Sigmoid colon (tissue), 4 donors: ENCODE measurements around the gene ANO9.

Experiments used
- EP300 ChIP-seq, 4 donors: sonication (generic); formaldehyde crosslinking; IDR thresholded peaks; one replicate each; pipeline ENCODE4 v1.6.1; 2017; ENCODE audit warnings: antibody characterized with exemption in 4 of 4
- TF ChIP-seq, protein P1 (sequence below), 4 experiments: fragments of 450-650 bp in 3 of 4; fragments of 200-600 bp in 1 of 4; IDR thresholded peaks; one replicate each; pipeline ENCODE4 v1.5.1; 2016 to 2019; ENCODE audit warnings: antibody characterized with exemption in 4 of 4, mild to moderate bottlenecking in 3 of 4, moderate library complexity in 2 of 4

DNA sequence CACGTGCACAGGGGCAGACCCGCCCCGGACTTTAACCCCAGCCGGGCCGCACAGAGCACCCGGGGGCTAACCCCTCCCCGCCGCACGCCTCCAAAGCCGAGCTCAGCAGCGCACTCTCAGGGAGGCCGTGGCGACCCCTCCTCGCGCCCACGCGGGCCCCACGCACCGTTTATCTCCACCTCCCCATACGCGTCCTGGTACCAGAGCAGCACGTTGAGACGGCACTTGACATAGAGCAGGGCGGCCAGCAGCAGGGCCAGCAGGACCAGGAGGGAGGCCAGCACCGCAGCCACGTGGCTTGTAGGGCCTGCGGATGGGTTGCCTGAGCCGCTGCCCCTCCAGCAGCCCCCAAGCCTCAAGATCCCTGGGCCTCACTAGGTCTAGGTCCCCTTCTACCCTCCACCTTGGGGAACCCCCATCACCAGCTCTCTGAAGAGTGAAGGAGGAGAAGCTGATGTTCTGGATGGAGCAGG is 34.1 kb downstream of the ANO9 start:
- no peak for TF ChIP-seq EP300 (IDR thresholded peaks at IDR 0.05)
- TF ChIP-seq, protein P1, sequence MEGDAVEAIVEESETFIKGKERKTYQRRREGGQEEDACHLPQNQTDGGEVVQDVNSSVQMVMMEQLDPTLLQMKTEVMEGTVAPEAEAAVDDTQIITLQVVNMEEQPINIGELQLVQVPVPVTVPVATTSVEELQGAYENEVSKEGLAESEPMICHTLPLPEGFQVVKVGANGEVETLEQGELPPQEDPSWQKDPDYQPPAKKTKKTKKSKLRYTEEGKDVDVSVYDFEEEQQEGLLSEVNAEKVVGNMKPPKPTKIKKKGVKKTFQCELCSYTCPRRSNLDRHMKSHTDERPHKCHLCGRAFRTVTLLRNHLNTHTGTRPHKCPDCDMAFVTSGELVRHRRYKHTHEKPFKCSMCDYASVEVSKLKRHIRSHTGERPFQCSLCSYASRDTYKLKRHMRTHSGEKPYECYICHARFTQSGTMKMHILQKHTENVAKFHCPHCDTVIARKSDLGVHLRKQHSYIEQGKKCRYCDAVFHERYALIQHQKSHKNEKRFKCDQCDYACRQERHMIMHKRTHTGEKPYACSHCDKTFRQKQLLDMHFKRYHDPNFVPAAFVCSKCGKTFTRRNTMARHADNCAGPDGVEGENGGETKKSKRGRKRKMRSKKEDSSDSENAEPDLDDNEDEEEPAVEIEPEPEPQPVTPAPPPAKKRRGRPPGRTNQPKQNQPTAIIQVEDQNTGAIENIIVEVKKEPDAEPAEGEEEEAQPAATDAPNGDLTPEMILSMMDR (IDR thresholded peaks at IDR 0.05): no peak
